SU-DHL-6 (cell line): ENCODE data around the gene RGS11.

ENCODE experiments used
- EZH2phosphoT487 ChIP-seq: fragments of 200-600 bp; sonication (generic), shearing (Covaris generic); conservative IDR thresholded peaks from 2 replicates; pipeline ENCODE4 v1.6.1; 2018; ENCODE audit warnings: mild to moderate bottlenecking, antibody characterized with exemption, low read length, moderate library complexity, mixed read lengths
- TF ChIP-seq, protein P1 (sequence below): fragments of 200-600 bp; sonication (generic); IDR thresholded peaks from one replicate; pipeline ENCODE4 v1.5.1; 2017; ENCODE audit warnings: antibody characterized with exemption, mild to moderate bottlenecking, low read length, moderate library complexity; ENCODE audit not compliant: insufficient read depth, poor library complexity, severe bottlenecking

DNA sequence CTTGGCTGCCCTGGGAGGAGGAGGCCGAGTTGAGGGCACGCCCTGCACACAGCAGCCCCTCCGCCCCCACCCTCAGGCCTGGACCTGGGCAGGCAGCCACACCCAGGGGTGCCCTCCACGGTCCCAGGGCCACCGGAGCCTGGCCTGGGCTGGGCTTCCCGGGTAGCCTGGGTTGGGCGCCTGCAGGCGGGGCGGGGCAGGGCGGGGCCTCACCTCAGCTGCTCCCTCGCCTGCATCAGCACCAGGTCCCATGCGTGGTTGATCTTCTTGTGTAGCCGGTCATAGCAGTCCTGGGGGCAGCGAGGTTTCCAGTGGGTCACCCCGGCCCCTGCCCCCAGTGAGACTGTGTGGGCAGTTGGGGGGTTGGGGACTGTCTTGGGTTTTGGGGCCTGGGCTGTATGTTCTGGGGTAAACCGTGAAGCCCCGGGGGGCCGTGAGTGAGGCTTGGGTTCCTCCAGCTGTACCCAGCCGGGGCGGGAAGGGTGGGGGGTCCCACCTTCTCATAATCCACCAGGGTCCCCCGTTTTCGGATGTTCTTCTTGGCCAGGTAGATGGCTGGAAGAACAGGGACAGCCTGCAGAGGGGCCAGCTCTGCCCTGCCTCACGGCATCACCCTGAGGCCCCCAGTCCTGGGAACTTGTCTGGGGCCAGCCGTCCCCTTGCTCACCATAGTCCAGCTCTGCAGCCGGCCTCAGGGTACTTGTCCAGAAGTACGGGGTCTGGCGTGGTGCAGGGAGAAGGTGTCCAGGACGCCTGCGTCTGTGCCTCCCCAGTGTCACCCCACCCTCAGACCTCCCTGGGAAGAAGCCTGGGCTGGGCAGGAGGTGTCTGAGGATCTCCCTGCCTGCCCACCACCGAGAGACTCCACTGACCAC is 2.0 kb downstream of the RGS11 start:
- TF ChIP-seq, protein P1, sequence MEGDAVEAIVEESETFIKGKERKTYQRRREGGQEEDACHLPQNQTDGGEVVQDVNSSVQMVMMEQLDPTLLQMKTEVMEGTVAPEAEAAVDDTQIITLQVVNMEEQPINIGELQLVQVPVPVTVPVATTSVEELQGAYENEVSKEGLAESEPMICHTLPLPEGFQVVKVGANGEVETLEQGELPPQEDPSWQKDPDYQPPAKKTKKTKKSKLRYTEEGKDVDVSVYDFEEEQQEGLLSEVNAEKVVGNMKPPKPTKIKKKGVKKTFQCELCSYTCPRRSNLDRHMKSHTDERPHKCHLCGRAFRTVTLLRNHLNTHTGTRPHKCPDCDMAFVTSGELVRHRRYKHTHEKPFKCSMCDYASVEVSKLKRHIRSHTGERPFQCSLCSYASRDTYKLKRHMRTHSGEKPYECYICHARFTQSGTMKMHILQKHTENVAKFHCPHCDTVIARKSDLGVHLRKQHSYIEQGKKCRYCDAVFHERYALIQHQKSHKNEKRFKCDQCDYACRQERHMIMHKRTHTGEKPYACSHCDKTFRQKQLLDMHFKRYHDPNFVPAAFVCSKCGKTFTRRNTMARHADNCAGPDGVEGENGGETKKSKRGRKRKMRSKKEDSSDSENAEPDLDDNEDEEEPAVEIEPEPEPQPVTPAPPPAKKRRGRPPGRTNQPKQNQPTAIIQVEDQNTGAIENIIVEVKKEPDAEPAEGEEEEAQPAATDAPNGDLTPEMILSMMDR = no peak
- TF ChIP-seq EZH2phosphoT487 = no peak
